ENCODE results near the gene ITIH4. TPM values are rescaled to one million over a fixed set of nuclear protein-coding genes. Genes with fewer than 3 reads are reported as not detected.
"Not testable (repeated sequence)": the region's sequence is repeated elsewhere in the genome, so short reads cannot be mapped to it uniquely, and the experiment has no call there.

The ITIH4 gene
- polyA plus RNA-seq, 4 donors, result 5.2 to 7.3 (median 6.9) TPM

DNA sequence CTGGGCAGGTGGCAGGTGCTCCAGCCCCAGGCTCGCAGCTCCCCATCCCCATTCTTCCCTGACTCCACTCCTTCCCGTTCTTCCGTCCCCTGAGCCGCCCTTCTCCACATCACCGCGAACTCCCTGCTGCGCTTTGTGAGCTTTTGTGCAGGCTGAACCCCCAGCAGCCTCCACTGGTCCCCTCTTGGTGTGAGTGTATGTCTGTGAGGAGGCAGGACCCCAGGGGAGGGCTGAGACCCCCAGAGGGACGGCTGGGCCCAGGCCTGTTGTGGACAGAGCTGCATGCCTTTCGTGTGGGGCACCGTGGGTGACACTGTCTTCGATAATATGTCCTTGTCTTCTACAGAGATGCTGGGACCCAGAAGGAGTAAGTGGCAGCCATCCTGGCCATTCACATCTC lies 43.2 kb downstream of the ITIH4 start:
- no peak for DNase-seq (ENCODE audit: low read depth in 4 of 4, low spot score in 3 of 4)

GRCh38 chr3:52786330-52787215 lies 43.9 kb downstream of the ITIH4 start:
- DNase-seq (ENCODE audit: low read depth in 4 of 4, low spot score in 3 of 4), result no peak

DNA sequence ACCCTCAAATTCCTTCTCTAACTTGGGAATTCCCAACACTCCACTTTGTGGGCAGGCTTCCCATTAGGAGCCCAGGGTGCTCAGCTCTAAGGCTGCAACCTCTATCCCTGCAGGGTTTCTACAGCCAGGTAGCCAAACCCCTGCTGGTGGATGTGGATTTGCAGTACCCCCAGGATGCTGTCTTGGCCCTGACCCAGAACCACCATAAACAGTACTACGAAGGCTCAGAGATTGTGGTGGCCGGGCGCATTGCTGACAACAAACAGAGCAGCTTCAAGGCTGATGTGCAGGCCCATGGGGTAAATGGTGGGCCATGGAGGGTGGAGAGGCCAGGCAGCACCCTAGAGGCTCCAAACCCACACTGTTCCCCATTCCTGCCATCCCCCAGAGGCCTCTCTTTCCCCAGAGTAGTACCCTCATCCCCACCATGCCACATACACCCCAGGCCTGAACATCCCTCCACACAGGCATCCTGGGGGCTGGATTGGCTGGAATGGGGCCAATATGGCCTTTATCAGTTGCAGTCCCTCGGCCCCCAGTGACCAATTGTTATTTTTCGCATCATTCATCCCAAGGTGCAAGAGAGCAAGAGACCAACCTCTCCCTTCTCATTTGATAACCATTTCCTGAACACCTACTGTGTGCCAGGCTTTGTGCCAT lies 45.4 kb downstream of the ITIH4 start:
- no peak for DNase-seq (ENCODE audit: low read depth in 4 of 4, low spot score in 3 of 4)

DNA sequence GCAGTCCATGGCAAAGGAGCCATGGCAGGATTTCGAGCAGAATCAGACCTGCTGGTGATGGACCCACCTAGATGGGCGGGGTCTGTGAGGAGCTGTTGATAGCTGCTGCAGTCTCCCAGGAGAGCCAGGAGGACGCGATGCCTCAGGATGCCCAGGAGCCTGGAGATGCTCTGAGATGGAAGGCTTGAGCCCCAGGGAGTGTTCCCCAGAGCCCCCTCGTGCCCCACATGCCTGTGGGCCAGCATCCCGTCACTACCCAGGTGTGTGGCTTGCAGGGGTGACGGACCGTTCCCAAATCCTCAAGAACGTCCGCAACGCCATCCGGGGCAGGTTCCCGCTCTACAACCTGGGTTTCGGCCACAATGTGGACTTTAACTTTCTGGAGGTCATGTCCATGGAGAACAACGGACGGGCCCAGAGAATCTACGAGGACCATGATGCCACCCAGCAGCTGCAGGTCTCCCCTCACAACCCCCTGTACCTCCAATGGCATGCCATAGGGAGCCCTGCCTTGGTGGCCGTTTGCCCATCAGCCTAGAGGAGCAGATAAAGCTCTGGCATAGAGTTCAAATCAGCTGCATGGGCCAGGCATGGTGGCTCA lies 46.4 kb downstream of the ITIH4 start:
- no peak for DNase-seq (ENCODE audit: low read depth in 4 of 4, low spot score in 3 of 4)

DNA sequence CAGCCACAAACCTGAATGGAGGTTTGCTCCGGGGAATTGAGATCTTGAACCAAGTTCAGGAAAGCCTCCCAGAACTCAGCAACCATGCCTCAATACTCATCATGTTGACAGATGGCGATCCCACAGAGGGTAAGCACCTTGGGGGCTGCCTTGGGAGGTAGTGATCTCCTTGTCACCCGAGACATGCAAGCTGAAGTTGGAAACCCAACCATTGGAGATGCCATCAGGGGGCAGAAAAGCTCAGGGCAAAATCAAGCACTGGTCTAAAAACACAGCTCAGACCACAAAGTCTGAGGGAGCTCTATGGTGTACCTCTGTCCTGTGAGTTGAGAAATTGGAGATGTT lies 47.3 kb downstream of the ITIH4 start:
- DNase-seq (ENCODE audit: low read depth in 4 of 4, low spot score in 3 of 4), result no peak

DNA sequence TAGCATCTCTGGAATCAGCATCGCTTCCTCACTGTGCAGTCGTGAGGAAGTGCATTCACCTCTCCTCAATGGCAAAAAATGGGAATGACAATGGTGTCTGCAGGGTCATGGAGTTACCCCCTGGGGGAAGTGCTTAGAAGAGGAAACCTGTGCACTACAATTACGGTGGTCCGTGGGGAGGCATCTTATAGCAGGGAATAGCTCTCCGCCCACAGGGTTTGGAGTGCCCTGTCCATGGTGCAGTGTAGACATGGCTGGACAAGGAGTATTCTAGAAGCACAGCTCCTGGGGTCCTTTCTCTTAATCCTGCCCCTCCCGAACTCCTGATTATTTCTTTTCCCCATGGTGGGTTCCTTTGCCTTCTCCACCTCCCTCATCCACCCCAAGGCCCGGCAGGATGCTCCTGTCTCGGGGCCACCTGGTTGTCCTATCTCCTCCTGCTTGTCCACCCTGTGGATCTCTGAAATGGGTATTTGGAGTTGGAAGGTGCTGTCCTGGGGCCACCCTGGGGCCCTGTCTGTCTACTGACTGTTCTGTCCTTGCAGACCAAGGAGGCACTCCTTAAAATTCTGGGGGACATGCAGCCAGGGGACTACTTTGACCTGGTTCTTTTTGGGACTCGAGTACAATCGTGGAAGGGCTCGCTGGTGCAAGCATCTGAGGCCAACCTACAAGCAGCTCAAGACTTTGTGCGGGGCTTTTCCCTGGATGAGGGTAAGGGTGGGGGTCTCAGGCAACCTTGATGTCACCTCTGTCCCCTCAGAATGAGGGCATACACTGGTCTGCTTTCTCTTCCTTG lies 47.9 kb downstream of the ITIH4 start:
- DNase-seq (ENCODE audit: low read depth in 4 of 4, low spot score in 3 of 4), result no peak

GRCh38 chr3:52781741-52782140 lies 48.7 kb downstream of the ITIH4 start:
- no peak for DNase-seq (ENCODE audit: low read depth in 4 of 4, low spot score in 3 of 4)

DNA sequence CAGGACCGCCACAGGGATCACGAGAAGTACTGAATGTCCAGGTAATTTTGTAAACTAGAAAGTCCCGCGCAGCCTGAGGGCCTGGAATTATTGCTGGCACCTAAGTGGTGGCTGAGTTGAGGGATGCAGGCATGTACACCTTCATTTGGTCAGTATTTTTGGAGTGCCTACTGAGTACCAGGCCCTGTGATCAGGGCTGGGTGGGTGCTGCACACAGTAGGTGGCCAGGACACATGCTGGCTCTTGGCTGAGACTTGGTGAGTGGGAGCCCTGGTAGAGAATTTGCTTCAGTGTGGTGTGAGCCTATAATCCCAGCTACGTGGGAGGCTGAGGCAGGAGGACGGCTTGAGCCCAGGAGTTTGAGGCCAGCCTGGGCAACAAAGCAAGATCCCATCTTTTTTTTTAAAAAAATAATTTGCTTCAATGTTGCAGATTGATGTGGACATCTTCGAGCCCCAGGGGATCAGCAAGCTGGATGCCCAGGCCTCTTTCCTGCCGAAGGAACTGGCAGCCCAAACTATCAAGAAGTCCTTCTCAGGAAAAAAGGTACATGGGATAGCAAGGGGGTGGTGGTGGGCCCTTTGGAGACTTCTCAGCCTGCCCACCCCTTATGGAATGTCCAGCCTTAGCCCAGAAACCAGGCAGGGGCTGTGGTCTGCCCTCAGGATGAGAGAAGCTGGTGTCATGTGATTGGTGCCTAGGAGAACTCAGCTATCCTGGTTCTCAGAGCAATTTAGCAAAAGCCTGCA lies 50.5 kb downstream of the ITIH4 start:
- DNase-seq (ENCODE audit: low read depth in 4 of 4, low spot score in 3 of 4), result no peak

DNA sequence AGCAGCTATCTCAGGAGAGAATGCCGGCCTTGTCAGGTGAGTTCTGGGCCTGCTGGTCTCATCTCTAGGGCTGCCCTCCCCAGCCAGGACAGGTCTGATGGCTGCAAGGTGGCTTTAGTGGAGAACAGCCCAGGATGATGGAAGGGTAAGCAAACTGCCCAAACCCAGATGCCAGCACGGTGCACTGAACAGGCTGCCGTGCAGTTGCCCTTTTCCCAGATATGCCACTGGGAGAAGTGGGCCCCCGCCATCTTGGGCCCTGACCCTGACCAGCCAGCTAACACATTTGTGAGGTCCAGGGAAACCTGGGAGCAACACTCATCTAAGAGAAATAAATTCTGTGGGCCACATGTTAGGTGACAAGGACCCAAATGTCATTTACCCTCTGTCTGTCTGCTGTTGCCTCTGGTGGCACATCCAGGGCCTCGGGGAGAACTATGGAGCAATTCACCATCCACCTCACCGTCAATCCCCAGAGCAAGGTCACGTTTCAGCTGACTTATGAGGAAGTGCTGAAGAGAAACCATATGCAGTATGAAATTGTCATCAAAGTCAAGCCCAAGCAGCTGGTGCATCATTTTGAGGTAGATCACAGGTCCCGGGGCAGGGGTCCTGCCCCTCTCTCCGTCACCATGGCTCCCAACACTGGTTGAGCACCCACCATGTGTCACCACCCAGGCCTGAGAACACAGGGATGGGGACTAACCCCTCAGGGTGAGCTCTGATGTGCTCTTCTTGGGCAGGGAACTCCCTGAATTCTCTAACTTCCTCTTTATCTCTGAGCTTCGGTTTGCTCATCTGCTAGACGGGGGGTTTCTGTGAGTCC lies 51.2 kb downstream of the ITIH4 start:
- DNase-seq (ENCODE audit: low read depth in 4 of 4, low spot score in 3 of 4), result no peak

GRCh38 chr3:52777959-52778805 lies 52.3 kb downstream of the ITIH4 start:
- DNase-seq (ENCODE audit: low read depth in 4 of 4, low spot score in 3 of 4), result no peak

- DNase-seq (ENCODE audit: low read depth in 4 of 4, low spot score in 3 of 4), result no peak
Measured at GRCh38 chr3:52777127-52777958, 53.1 kb downstream of the ITIH4 start, which contains the start of gene ITIH1. Gene ITIH1, plus strand, starts transcription at chr3:52777599. Its CDS starts 17 bp downstream, at chr3:52777616.

DNA sequence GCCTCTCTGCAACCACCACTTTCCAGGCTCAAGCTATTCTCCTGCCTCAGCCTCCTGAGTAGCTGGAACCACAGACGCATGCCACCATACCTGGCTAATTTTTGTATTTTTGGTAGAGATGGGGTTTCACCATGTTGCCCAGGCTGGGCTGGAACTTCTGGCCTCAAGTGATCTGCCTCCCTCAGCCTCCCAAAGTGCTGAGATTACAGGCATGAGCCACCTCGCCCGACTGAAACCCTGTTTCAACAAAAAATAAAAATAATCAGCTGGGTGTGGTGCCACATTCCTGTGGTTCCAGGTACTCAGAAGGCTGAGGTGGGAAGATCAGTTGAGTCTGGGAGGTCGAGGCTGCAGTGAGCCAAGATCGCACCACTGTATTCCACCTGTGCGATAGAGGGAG lies 54.0 kb downstream of the ITIH4 start:
- not testable (repeated sequence) for DNase-seq (ENCODE audit: low read depth in 4 of 4, low spot score in 3 of 4)

- no peak for DNase-seq (ENCODE audit: low read depth in 4 of 4, low spot score in 3 of 4)
Measured at GRCh38 chr3:52775877-52776276, 54.6 kb downstream of the ITIH4 start.

DNA sequence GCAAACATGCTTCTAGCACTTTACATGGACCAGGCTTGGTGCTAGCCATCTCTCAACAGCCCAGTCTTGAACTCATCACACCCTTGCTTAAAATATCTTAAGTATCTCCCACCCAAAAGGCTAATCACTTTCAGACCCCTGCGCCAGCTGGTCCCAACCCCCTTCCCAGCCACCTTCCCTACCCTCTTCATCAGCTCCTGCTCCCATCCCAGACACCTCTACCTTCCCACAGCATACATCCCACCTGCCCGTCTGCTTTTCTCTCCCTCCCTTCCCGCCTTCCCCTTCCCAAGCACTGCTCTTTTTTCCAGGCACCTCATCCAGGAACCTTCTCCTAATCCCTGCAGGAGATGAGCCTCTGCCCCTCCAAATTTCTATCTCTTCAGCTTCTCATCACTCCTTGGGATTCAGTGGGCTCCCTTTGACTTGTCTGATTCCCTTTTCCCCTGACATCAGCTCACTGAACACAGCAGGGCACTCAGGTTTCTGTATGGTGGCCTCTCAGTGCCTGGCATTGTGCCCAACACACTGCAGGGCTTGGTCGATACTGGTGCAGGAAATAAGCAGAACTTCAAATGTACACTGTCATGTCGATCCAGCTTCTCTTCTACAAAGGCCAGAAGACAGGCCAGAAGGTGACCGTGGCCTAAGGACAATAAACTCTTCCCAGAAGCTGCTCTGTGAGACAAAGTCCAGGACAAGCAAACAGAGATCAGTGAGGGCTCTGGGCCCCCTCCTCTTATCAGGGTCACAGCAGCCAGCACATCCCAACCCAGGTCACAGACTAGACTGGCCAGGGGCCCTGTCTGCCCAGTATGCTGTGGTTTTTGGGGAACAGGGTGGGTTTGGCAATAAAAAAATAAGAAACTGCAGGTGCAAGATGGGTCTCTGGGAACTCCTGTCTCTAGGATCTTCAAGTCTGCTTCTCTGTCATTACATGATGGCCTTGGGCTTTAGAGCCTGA lies 55.3 kb downstream of the ITIH4 start:
- DNase-seq (ENCODE audit: low read depth in 4 of 4, low spot score in 3 of 4), result no peak

GRCh38 chr3:52774066-52774713 lies 56.3 kb downstream of the ITIH4 start:
- DNase-seq (ENCODE audit: low read depth in 4 of 4, low spot score in 3 of 4), result no peak
